Stimulated activated CD8-positive, alpha-beta memory T cell treated with anti-CD3 and anti-CD28 coated beads, Interleukin-7, amount 100 ng/mL, for 1 hour (primary cell): ENCODE results near the gene SIX4.

ENCODE experiments used
- DNase-seq, 2 donors: peaks; one replicate each; pipeline ENCODE4 v3.0.0-alpha.2; 2020; ENCODE audit warnings: low read depth in 2 of 2

The SIX4 gene

GRCh38 chr14:60722107-60722356 is 2.1 kb downstream of the SIX4 start:
- DNase-seq = no peak

DNA sequence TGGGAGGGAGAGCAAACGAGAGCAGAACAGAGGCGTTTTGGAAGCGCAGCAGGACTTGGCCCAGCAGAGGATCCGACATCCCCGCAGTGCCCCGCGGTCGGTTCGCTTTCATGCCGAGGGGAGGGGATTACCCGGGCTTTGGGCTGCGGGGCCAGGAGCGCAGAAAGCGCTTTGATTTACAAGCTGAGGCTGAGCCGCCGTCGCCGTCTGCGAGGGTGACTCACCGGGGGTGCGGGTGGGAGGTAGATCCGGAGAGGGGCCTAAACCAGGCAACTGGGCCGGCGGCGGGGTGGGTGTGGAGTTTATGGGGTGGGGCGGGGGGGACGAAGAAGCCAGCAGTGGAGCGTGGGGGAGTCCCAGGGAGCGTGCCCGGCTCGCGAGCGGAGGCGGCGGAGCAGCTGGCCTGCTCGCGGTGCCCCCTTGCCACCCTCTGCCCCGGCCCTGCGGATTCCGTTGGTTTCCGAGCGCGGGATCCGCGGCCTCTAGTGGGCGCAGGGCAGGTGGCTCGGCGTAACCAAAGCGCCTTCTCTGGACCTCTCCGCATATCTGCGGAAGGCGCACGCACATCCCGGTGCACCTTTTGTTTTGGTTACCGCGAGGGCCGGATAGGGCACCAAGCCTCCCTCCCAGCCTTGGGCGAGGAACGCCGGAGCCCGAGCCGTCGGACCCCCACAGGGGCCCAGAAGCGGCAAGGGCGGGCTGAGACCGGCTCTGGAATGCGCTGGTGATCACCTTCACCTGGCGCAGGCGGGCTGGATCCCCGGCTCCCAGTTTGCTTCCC is 2.6 kb downstream of the SIX4 start:
- peak; percentile 27 to 29 for DNase-seq

DNA sequence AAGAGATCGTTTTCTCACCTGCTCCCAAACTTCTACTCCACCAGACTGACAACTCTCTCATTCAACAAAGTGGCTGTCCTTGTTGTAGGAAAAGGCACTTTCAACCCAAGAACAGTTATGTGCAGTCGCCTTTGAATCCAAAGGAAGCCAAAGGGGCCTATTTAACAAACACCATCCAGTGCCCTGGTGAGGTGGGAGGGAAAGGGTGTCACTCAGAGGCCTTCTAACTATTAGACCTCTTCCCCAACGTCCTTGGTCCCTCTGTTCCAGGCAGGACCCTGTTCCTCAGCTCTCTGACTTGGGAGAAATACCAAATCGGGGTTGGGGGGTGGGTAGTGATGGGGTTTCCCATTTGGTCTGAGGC is 3.2 kb downstream of the SIX4 start:
- DNase-seq = no peak

- DNase-seq = no peak
Measured at GRCh38 chr14:60720391-60720790, 3.8 kb downstream of the SIX4 start.

GRCh38 chr14:60713513-60713912 is 10.6 kb downstream of the SIX4 start:
- no peak for DNase-seq

DNA sequence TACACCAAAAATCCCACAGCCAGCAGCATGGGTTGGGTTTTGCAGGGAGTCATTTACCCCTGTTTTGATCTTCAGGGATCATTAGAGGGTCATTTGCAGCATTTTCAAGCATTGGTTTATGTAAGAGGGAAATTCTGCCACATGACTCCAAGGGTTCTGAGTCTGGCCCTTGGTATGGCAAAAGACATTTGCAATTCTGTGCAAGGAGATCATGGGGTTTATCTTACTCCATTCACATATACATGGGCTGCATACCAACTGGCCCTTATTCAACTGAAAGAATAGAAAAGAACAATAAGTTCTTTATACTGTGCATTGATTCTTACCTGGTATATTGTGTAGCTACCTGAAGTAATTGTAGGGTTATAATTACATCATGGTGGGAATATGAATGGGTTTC is 13.7 kb downstream of the SIX4 start:
- no peak for DNase-seq

DNA sequence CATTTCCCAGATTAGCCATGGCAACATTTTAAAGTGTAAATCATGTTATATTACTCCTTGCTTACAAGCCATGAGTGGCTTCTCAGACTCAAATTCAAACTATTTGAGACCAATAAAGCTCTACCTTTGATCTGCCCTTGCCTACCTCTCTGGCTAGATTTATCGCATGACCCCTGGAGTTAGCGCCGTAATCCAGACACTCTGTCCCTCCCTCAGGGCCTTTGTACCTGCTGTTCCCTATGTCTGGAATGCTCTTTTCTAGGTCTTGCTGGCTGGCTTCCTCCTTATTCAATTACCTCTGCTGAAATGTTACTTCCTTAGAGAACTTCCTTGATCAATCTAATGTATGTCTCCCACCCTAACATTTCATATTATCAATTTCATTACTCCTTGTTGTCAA is 16.3 kb downstream of the SIX4 start:
- DNase-seq = no peak

- no peak for DNase-seq
Measured at GRCh38 chr14:60705100-60705499, 19.1 kb downstream of the SIX4 start.

- DNase-seq = no peak
Measured at GRCh38 chr14:60700598-60700997, 23.6 kb downstream of the SIX4 start.

DNA sequence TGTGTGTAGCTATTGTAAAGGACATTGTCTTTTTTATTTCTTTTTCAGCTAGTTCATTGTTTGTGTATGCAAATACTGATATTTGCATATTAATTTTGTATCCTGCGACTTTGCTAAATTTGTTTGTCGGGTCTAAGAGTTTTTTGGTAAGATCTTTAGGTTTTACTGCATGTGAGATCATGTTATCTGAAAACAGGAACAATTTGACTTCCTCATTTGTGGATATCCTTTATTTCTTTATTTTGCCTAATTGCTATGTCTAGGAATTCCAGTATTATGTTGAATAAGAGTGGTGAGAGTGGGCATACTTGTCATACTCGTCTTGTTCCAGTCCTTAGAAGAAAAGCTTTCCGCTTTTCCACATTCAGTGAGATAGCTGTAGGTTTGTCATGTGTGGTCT is 28.8 kb downstream of the SIX4 start:
- no peak for DNase-seq

DNA sequence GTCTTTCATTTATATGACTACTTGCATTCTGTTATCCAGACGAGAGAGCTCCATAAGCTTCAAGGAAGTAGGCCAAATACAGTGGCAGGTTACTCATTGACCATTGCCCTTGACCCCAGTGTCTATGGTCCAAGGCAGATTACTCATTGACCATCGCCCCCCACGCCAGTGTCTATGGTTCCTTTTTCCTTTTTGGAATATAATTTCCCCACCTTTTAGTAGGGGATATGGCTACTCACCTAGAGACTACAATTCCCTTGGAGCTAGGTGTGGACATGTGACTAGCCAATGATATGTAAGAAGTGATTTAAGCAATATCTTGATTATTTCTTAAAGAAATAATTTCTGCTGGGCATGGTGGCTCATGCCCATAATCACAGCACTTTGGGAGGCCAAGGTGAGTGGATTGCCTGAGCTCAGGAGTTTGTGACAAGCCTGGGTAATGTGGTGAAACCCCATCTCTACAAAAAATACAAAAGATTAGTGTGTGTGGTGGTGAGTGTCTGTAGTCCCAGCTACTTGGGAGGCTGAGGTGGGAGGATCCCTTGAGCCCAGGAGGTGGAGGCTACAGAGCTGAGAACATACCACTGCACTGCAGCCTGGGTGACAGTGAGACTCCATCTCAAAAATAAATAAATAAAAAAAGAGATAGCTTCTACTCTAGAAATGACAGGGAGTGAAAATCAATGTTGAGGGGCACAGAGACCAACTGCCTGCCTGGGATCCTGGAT is 32.6 kb downstream of the SIX4 start:
- no peak for DNase-seq

DNA sequence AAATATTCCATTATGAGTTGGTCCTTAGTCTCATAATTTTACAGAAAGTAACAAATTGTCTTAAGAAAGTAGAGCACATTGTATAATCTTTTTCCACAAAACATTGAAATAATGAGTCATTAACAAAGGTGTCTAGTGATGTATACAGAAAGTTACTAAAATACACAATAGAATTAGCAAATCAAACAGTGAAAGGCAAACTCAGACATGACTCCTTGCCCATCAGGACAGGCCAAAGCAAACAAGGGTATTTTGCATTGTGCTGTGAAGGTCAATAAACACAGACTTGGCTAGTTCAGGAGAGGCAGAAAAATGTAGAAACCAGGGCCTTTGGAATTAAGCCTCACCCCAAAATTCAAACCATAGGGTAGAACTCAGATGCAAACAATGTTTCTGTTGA is 37.3 kb downstream of the SIX4 start:
- DNase-seq = no peak

DNA sequence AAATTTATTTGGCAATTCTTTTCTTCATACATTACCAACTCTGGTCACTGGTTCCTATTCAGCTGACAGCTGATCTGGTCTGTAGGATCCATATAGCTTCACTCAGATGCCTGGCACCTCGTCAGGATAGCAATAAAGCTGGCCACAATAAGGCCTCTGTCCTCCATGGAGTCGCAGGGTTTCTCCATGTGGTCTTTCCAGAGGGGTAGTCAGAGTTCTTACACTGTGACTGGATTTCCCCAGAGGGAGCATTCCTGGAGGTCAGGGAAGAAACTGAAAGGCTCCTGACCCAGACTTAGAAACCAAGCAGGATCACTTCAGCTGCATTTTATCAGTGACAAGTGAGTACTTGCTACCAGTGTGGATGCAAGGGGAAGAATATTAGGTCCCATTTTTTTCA is 39.9 kb downstream of the SIX4 start:
- DNase-seq = no peak

DNA sequence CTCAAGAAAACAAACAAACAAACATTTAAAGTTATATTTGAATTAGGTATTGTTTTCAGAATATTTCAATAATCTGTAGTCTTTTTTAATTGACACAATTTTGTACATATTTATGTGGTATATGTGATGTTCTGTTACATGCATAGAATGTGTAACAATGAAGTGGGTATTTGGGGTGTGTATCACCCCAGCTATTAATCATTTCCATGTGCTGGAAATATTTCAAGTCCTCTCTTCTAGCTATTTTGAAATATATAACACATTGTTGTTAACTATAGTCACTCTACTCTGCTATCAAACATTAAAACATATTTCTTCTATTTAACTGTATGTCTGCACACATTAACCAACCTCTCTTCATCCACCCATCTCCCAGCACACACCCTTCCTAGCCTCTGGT is 42.9 kb downstream of the SIX4 start:
- no peak for DNase-seq

- DNase-seq = no peak
Measured at GRCh38 chr14:60680511-60680910, 43.6 kb downstream of the SIX4 start.

- no peak for DNase-seq
Measured at GRCh38 chr14:60679566-60680258, 44.4 kb downstream of the SIX4 start.

DNA sequence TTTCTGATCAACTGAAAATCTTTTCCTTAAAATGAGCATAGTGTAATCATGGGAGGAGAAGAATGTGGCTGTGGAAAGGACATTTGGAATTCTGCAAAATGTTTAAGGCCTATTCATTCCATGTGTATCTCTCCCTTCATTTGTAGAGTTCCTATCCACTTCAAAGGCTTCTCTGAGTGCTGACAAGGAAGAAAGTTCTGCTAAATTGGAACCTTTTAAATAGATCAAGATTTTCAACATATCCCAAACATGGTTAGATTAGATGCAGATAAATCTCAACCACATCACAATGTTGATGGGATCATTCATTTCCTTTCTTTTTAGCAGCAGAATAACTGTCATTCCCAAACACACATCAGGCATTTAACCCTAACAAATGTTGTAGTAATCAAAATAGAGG is 46.5 kb downstream of the SIX4 start:
- no peak for DNase-seq

- DNase-seq = no peak
Measured at GRCh38 chr14:60670989-60671388, 53.2 kb downstream of the SIX4 start.

DNA sequence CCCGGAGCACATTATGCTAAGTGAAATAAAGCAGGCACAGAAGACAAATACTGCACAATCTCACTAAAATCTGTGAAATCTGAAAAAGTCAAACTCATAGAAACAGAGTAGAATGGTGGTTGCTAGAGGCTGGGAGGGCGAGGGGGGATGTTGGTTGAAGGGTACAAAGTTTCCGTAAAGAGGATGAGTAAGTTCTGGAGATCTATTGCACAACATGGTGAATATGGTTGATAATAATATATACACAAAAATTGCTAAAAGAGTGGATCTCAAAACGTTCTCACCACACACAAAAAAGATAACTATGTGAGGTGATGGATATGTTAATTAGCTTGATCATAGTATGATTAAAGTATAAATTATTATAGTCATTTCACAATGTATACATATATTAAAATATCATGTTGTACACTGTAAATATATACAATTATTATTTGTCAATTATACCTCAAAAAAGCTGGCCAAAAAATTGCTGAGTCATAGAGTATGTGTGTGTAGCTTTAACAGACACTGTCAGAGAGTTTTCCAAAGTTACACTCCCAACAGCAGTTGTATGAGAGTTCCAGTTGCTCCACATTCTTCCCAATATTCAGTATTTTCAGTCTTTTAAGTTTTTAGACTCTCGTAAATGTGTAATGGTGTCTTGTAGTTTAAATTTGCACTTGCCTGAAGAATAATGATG is 55.6 kb downstream of the SIX4 start:
- DNase-seq = no peak

DNA sequence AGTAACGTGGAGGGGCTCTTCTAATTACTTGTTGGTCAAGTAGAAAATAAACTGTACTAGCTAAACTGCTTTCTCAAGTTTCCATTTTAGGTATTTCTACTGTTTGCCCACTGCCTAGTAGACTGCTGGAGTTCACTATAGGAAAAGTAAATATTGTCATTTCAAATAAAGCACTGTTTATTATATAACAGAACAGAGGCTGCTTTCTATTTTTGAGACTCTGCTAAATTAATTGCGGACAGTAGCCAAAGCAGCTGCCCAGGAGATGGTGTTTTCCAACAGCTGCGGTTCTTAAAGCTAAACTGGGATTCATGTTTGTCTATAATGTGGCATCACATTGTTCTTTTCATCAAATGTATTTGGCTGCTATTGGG is 59.0 kb downstream of the SIX4 start:
- DNase-seq = no peak

DNA sequence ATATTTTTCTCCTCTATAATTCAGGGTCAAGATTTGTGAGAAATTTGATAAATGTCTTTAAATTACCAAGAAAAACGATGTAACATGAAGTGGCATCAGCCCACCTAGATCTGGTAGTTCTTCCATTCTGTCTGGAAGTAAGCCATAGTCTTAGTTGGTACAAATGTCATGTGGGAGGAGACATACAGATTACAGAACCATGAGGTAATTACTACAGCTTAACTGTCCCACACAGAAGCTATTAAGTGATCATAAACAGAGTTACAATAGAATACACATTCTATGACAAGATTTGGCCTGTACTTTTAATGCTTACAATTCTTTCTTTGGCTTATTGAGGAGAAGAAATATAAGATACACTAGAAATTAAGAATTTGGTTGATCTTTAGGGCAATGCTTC is 61.2 kb downstream of the SIX4 start:
- no peak for DNase-seq

GRCh38 chr14:60661721-60662120 is 62.4 kb downstream of the SIX4 start:
- DNase-seq = no peak
